ENCODE measurements around the gene SEL1L.
"Not testable (repeated sequence)": the region's sequence is repeated elsewhere in the genome, so short reads cannot be mapped to it uniquely, and the experiment has no call there.

The SEL1L gene

GRCh38 chr14:81533536-81534343, at the start of gene SEL1L:
Gene SEL1L, minus strand, starts transcription at chr14:81533853. Its CDS starts 109 bp downstream, at chr14:81533744.
- DNase-seq: peak; percentile 80 to 100 (median 98)

GRCh38 chr14:81582420-81582819, 48.8 kb upstream of the SEL1L start:
- no peak for DNase-seq

GRCh38 chr14:81579115-81579514, 45.5 kb upstream of the SEL1L start:
- DNase-seq: no peak

GRCh38 chr14:81571437-81571836, 37.8 kb upstream of the SEL1L start:
- DNase-seq: no peak

GRCh38 chr14:81567302-81567701, 33.6 kb upstream of the SEL1L start:
- DNase-seq: peak in 1 of 51 donors; percentile 1

GRCh38 chr14:81565441-81566290, 32.0 kb upstream of the SEL1L start:
- peak in 28 of 51 donors; percentile 0 to 67 (median 12) for DNase-seq

- no peak for DNase-seq
Measured at GRCh38 chr14:81562818-81563217, 29.2 kb upstream of the SEL1L start.

- DNase-seq: no peak
Measured at GRCh38 chr14:81561084-81561775, 27.6 kb upstream of the SEL1L start.

GRCh38 chr14:81559385-81559784, 25.7 kb upstream of the SEL1L start:
- DNase-seq: no peak

- no peak for DNase-seq
Measured at GRCh38 chr14:81557146-81557545, 23.5 kb upstream of the SEL1L start.

GRCh38 chr14:81555684-81556083, 22.0 kb upstream of the SEL1L start:
- no peak for DNase-seq

GRCh38 chr14:81555051-81555450, 21.4 kb upstream of the SEL1L start:
- DNase-seq: no peak

GRCh38 chr14:81551471-81551870, 17.8 kb upstream of the SEL1L start:
- DNase-seq: peak in 1 of 51 donors; percentile 8

- DNase-seq: no peak
Measured at GRCh38 chr14:81550001-81550637, 16.5 kb upstream of the SEL1L start.

- not testable (repeated sequence) for DNase-seq
Measured at GRCh38 chr14:81541206-81541605, 7.6 kb upstream of the SEL1L start.

- no peak for DNase-seq
Measured at GRCh38 chr14:81537193-81537592, 3.5 kb upstream of the SEL1L start.

GRCh38 chr14:81536241-81536771, 2.7 kb upstream of the SEL1L start:
- no peak for DNase-seq

- no peak for DNase-seq
Measured at GRCh38 chr14:81535396-81536164, 1.9 kb upstream of the SEL1L start.

GRCh38 chr14:81534510-81535074, 939 bp upstream of the SEL1L start:
- DNase-seq: no peak

- no peak for DNase-seq
Measured at GRCh38 chr14:81533212-81533535, 479 bp downstream of the SEL1L start.
